Transverse colon (tissue), 4 donors: ENCODE data around the gene IWS1.

ENCODE experiments used
- POLR2AphosphoS5 ChIP-seq, 3 donors: sonication (generic); formaldehyde crosslinking; IDR thresholded peaks; one replicate each; pipeline ENCODE4 v1.6.1; 2016; ENCODE audit warnings: antibody characterized with exemption in 3 of 3
- TF ChIP-seq, protein P1 (sequence below), 5 experiments: fragments of 200-600 bp in 3 of 5; fragments of 450-650 bp in 2 of 5; sonication (generic) in 3 of 5; IDR thresholded peaks; 1 replicate in 2 of 5; 2 replicates in 3 of 5; pipeline ENCODE4 v1.5.1; 2016 to 2017; ENCODE audit warnings: antibody characterized with exemption in 5 of 5, inconsistent platforms in 3 of 5, mild to moderate bottlenecking in 2 of 5, moderate library complexity in 1 of 5

DNA sequence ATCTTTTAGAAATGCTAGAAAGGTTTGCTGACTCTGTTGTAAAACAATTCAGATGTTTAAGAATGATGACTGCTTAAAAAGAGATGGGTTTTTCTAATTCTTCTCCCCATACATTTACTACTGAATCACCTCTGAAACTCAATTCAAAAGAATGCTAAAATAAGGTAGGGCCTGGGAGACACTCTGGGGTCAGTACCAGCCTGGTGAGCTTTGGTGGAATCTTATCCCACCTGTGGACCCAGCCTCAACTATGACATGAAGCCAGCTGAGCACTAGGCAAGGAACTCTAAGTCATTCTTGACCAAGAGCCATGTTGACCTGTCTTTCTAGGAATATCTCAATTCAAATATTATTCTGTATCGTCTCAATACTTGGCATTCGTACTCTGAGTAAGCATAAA lies 44.3 kb downstream of the IWS1 start:
- TF ChIP-seq, protein P1, sequence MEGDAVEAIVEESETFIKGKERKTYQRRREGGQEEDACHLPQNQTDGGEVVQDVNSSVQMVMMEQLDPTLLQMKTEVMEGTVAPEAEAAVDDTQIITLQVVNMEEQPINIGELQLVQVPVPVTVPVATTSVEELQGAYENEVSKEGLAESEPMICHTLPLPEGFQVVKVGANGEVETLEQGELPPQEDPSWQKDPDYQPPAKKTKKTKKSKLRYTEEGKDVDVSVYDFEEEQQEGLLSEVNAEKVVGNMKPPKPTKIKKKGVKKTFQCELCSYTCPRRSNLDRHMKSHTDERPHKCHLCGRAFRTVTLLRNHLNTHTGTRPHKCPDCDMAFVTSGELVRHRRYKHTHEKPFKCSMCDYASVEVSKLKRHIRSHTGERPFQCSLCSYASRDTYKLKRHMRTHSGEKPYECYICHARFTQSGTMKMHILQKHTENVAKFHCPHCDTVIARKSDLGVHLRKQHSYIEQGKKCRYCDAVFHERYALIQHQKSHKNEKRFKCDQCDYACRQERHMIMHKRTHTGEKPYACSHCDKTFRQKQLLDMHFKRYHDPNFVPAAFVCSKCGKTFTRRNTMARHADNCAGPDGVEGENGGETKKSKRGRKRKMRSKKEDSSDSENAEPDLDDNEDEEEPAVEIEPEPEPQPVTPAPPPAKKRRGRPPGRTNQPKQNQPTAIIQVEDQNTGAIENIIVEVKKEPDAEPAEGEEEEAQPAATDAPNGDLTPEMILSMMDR (IDR thresholded peaks at IDR 0.05): no peak
- TF ChIP-seq POLR2AphosphoS5 (IDR thresholded peaks at IDR 0.05): no peak
